Astrocyte of the spinal cord (primary cell): ENCODE results near the gene KDM1A.

Experiments used
- DNase-seq: peaks from one replicate; pipeline ENCODE4 v3.0.0; 2011; ENCODE audit warnings: low read depth, low spot score
- H3K4me3 ChIP-seq: 2 replicates; pipeline ENCODE4 v1.5.1; 2011; ENCODE audit warnings: low read depth, mild to moderate bottlenecking, low read length, moderate library complexity
- in situ Hi-C: cut with HindIII; loops from 2 replicates; pipeline ENCODE4 v1.10.0; 2017; ENCODE audit warnings: low sequenced_read_pairs
- TF ChIP-seq, protein P1 (sequence below): IDR thresholded peaks from 2 replicates; pipeline ENCODE4 v1.5.1; 2012; ENCODE audit warnings: low read depth, mild to moderate bottlenecking, low read length, inconsistent platforms

The KDM1A gene

DNA sequence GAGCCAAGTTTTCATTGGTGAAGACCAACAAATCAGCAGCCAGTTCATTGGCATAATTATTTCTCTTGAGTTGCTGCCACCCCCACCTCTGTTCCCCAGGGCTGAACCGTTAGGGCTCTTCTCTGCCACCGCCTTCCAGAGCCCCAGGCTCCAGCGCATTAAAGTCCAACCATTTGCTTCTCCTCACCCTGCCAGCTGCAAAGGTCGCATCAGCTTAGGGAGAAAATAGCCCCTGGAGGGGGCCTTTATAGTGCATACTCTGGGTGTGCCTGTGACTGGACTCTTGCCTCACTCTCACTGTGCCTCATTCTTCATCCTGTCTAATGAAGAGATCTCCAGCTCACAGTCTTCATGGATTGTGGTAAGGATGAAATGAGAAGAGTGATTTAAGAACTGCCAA is 50.4 kb downstream of the KDM1A start:
- no peak for DNase-seq
- TF ChIP-seq, protein P1, sequence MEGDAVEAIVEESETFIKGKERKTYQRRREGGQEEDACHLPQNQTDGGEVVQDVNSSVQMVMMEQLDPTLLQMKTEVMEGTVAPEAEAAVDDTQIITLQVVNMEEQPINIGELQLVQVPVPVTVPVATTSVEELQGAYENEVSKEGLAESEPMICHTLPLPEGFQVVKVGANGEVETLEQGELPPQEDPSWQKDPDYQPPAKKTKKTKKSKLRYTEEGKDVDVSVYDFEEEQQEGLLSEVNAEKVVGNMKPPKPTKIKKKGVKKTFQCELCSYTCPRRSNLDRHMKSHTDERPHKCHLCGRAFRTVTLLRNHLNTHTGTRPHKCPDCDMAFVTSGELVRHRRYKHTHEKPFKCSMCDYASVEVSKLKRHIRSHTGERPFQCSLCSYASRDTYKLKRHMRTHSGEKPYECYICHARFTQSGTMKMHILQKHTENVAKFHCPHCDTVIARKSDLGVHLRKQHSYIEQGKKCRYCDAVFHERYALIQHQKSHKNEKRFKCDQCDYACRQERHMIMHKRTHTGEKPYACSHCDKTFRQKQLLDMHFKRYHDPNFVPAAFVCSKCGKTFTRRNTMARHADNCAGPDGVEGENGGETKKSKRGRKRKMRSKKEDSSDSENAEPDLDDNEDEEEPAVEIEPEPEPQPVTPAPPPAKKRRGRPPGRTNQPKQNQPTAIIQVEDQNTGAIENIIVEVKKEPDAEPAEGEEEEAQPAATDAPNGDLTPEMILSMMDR = no peak
- in situ Hi-C loops = no loop called here
- no peak overlapping the region for H3K4me3 ChIP-seq

- no peak overlapping the region for H3K4me3 ChIP-seq
- no peak for DNase-seq
- in situ Hi-C loops = no loop called here
- TF ChIP-seq, protein P1 = no peak
Measured at GRCh38 chr1:23074012-23074411, 54.7 kb downstream of the KDM1A start.

GRCh38 chr1:23079025-23079424 is 59.8 kb downstream of the KDM1A start:
- no peak for DNase-seq
- H3K4me3 ChIP-seq = no peak overlapping the region
- in situ Hi-C loops = no loop called here
- TF ChIP-seq, protein P1 = no peak

DNA sequence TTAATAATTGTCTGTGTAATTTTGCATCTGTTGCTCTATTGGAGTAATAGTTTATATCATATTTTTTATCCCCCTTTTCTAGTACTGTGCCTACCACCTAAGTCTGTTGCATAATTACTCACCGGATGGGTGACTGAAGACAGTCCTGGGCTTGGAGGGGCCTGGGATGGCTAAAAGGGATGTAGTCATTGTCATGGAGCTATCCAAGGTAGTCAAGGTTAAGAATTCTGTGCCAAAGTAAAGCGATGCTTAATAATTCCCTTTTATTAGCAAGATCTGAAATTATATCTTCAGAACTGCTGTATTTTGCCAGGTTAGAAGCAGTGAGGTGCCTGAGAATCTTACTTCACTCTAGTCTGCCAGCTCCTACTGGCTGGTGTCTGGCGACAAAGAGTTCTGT is 61.6 kb downstream of the KDM1A start:
- in situ Hi-C loops = no loop called here
- TF ChIP-seq, protein P1 = no peak

GRCh38 chr1:23081376-23081775 is 62.1 kb downstream of the KDM1A start:
- no peak for DNase-seq
- TF ChIP-seq, protein P1 = peak; percentile 24
- no peak overlapping the region for H3K4me3 ChIP-seq
- in situ Hi-C loops = no loop called here

More for the DNA sequence above, 61.6 kb downstream of the KDM1A start:
- no peak overlapping the region for H3K4me3 ChIP-seq
- no peak for DNase-seq

- TF ChIP-seq, protein P1 = no peak
- DNase-seq = no peak
- in situ Hi-C loops = no loop called here
- H3K4me3 ChIP-seq = no peak overlapping the region
Measured at GRCh38 chr1:23083714-23084480, 64.6 kb downstream of the KDM1A start.
